Measurements from ENCODE around the gene IGFL1.
A peak's percentile ranks its signal among the peaks of the same experiment; 100 is the strongest.
"Not testable (repeated sequence)": the region's sequence is repeated elsewhere in the genome, so short reads cannot be mapped to it uniquely, and the experiment has no call there.

IGFL1 gene

GRCh38 chr19:46250076-46250735, 20.7 kb downstream of the IGFL1 start:
- no peak for TF ChIP-seq CTCF (IDR thresholded peaks at IDR 0.05; ENCODE audit: control extremely low read depth, extremely low read depth, low read depth, missing control alignments)
- ChIA-PET POLR2A (no interaction called here), CTCF (interaction anchor here (1.5 to 1.6 kb wide), 2 partner anchors 14 to 76 kb away, joined by 3 to 7 read pairs; no protein-coding TSS in a partner anchor)
- DNase-seq (ENCODE audit: extremely low spot score), result no peak

DNA sequence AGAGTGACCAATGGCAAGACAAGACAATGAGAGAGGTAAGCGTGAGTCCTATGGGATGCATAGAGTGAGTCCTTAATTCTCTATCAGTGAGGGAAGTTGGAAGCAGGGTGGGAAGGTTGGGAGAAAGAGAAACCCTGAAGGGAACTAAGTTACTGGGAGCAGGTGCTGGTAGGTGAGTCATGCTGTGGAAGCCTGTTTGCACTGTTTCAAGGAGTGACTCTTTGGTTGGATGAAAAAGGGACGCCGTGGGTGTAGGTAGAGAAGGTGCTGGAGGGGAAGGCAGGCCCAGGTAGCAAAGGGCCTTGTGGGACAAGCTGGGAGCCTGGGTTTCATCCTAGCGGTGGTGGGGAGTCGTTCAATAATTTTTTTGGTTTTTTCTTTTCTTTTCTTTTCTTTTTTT, 21.9 kb downstream of the IGFL1 start:
- no peak for DNase-seq (ENCODE audit: extremely low spot score)
- no peak for TF ChIP-seq CTCF (IDR thresholded peaks at IDR 0.05; ENCODE audit: control extremely low read depth, extremely low read depth, low read depth, missing control alignments)
- CTCF ChIA-PET, result no interaction called here
- POLR2A ChIA-PET, result no interaction called here

DNA sequence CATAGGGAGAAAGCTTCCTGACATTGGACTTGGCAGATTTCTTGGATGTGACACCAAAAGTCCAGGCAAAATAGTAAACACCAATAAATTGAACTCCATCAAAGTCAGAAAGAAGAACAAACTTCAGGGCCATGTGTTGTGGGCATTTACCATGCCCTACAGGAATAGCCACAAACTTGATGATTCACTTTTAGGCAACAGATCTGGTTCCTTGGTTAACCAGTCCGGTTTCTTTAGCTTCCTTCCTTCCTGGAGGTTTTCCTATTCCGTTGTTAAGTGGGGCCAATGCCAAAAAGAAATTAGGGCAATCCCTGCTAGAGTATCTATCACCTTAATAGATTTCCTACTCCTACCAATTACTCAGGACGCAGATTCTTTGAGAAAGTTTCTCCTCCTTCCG, 25.2 kb downstream of the IGFL1 start:
- CTCF ChIA-PET, result interaction anchor here (1.4 kb wide), 2 partner anchors 10 to 226 kb away, joined by 4 read pairs; no protein-coding TSS in a partner anchor
- no peak for TF ChIP-seq CTCF (IDR thresholded peaks at IDR 0.05; ENCODE audit: control extremely low read depth, extremely low read depth, low read depth, missing control alignments)
- POLR2A ChIA-PET, result no interaction called here
- no peak for DNase-seq (ENCODE audit: extremely low spot score)

GRCh38 chr19:46256855-46257254, 27.3 kb downstream of the IGFL1 start:
- CTCF ChIA-PET, result interaction anchor here (1.5 kb wide), 1 partner anchor 228 kb away, joined by 4 read pairs; no protein-coding TSS in a partner anchor

GRCh38 chr19:46261501-46261900, 32.0 kb downstream of the IGFL1 start:
- POLR2A ChIA-PET; DNase-seq (ENCODE audit: extremely low spot score): not testable (repeated sequence)
- CTCF ChIA-PET, result interaction anchor here (7.5 kb wide), 1 partner anchor 234 kb away, joined by 91 read pairs; no protein-coding TSS in a partner anchor

More at GRCh38 chr19:46256855-46257254, 27.3 kb downstream of the IGFL1 start:
- POLR2A ChIA-PET, result no interaction called here
- TF ChIP-seq CTCF (IDR thresholded peaks at IDR 0.05; ENCODE audit: control extremely low read depth, extremely low read depth, low read depth, missing control alignments), result no peak
- no peak for DNase-seq (ENCODE audit: extremely low spot score)

GRCh38 chr19:46262684-46263296, 33.2 kb downstream of the IGFL1 start:
- POLR2A ChIA-PET, result not testable (repeated sequence)

DNA sequence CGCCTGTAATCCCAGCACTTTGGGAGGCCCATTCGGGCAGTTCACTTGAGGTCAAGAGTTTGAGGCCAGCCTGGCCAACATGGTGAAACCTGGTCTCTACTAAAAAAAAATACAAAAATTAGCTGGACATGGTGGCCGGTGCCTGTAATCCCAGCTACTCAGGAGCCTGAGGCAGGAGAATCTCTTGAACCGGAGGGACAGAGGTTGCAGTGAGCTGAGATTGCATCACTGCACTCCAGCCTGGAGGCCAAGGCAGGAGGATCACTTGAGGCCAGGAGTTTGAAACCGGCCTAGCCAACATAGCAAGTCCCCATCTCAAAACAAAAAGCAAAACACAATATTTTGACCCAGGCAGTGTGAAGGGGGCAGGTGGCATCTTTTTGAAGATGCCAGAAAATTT, 35.3 kb downstream of the IGFL1 start:
- DNase-seq (ENCODE audit: extremely low spot score); POLR2A ChIA-PET: not testable (repeated sequence)
- CTCF ChIA-PET, result interaction anchor here (0.6 to 7.5 kb wide), 31 partner anchors 10 to 448 kb away, joined by 3 to 91 read pairs (median 4); no protein-coding TSS in a partner anchor

More at GRCh38 chr19:46262684-46263296, 33.2 kb downstream of the IGFL1 start:
- peak; percentile 48 for DNase-seq (ENCODE audit: extremely low spot score)
- CTCF ChIA-PET, result interaction anchor here (2.4 to 7.5 kb wide), 3 partner anchors 14 to 235 kb away, joined by 7 to 91 read pairs (median 23); no protein-coding TSS in a partner anchor

DNA sequence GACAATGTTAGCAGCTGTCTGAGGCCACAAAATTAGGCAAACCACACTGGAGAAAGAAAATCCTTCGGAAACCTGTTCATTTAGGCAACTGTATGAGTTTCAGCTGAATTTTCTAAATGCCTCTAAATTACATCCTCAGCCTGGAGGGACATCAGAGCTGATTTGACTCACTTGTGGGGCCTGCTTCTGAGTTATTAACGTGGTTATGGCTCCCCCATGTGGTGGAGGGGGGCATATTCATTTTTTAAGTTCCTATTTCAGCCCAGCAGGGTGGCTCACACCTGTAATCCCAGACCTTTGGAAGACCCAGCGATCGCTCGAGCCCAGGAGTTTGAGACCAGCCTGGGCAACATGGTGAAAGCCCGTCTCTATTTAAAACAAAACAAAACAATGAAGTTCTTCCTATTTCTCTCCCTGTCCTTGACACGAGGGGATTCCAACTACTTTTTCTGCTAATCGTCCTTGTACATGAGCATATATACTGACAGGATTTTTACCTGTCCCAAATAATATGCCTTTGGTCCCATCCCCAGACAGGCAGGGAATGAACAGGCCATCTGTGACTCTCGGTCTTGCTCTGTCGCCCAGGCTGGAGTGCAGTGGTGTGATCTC, 35.8 kb downstream of the IGFL1 start:
- POLR2A ChIA-PET, result no interaction called here
- TF ChIP-seq CTCF (IDR thresholded peaks at IDR 0.05; ENCODE audit: control extremely low read depth, extremely low read depth, low read depth, missing control alignments), result peak; percentile 75
- CTCF ChIA-PET, result interaction anchor here (0.6 to 7.5 kb wide), 33 partner anchors 10 to 448 kb away, joined by 3 to 91 read pairs (median 4); no protein-coding TSS in a partner anchor
- peak; percentile 73 for DNase-seq (ENCODE audit: extremely low spot score)

Measured in GM10248 (cell line).